ENCODE results near the gene MAST4. TPM values are rescaled to one million over a fixed set of nuclear protein-coding genes. Genes with fewer than 3 reads are reported as not detected.

Gene MAST4
- total RNA-seq, 1 donor = 12.7 TPM

GRCh38 chr5:66708368-66708767 is 112.2 kb downstream of the MAST4 start:
- no peak overlapping the region for H3K27ac ChIP-seq (ENCODE audit: low read depth, low read length)
- H4K20me1 ChIP-seq (ENCODE audit: insufficient read depth, low read length) = no peaks in the 10 kb centered on the region
- H3K4me1 ChIP-seq (ENCODE audit: insufficient read depth, low read length) = no peaks in the 10 kb centered on the region
- no peak overlapping the region for H2AFZ ChIP-seq (ENCODE audit: low read length)
- no peak overlapping the region for H3K4me3 ChIP-seq (ENCODE audit: insufficient read depth, low read length)
- peaks cover 5% of the 10 kb centered on the region for H3K27me3 ChIP-seq (ENCODE audit: insufficient read depth, low read length)
- H3K9me3 ChIP-seq (ENCODE audit: low read depth, low read length) = no peaks in the 10 kb centered on the region
- no peaks in the 10 kb centered on the region for H3K79me2 ChIP-seq (ENCODE audit: insufficient read depth, low read length)
- no peak for TF ChIP-seq CTCF (IDR thresholded peaks at IDR 0.05; ENCODE audit: extremely low read depth, low read depth, low read length)
- no peak overlapping the region for H3K4me2 ChIP-seq (ENCODE audit: insufficient read depth, low read length)
- H3K36me3 ChIP-seq (ENCODE audit: insufficient read depth, low read length) = no peaks in the 10 kb centered on the region
- no peak for DNase-seq (ENCODE audit: insufficient read length, low spot score, missing footprints)

- Histone ChIP-seq H3K79me2 (ENCODE audit: insufficient read depth, low read length) (no peaks in the 10 kb centered on the region), H3K4me1 (ENCODE audit: insufficient read depth, low read length) (no peaks in the 10 kb centered on the region), H3K9me3 (ENCODE audit: low read depth, low read length) (no peaks in the 10 kb centered on the region), H2AFZ (ENCODE audit: low read length) (no peak overlapping the region), H3K27me3 (ENCODE audit: insufficient read depth, low read length) (no peaks in the 10 kb centered on the region), H4K20me1 (ENCODE audit: insufficient read depth, low read length) (no peaks in the 10 kb centered on the region), H3K36me3 (ENCODE audit: insufficient read depth, low read length) (no peaks in the 10 kb centered on the region), H3K27ac (ENCODE audit: low read depth, low read length) (no peak overlapping the region), H3K4me3 (ENCODE audit: insufficient read depth, low read length) (no peak overlapping the region), H3K4me2 (ENCODE audit: insufficient read depth, low read length) (no peak overlapping the region)
- TF ChIP-seq CTCF (IDR thresholded peaks at IDR 0.05; ENCODE audit: extremely low read depth, low read depth, low read length) = no peak
- no peak for DNase-seq (ENCODE audit: insufficient read length, low spot score, missing footprints)
Measured at GRCh38 chr5:66710557-66711088, 114.4 kb downstream of the MAST4 start.

- DNase-seq (ENCODE audit: insufficient read length, low spot score, missing footprints) = no peak
- TF ChIP-seq CTCF (IDR thresholded peaks at IDR 0.05; ENCODE audit: extremely low read depth, low read depth, low read length) = no peak
Measured at GRCh38 chr5:66713998-66714397, 117.8 kb downstream of the MAST4 start.

GRCh38 chr5:66717455-66718373 is 121.5 kb downstream of the MAST4 start:
- peaks cover 6% of the 10 kb centered on the region for H3K27me3 ChIP-seq (ENCODE audit: insufficient read depth, low read length)
- no peak overlapping the region for H3K27ac ChIP-seq (ENCODE audit: low read depth, low read length)
- no peak overlapping the region for H3K4me2 ChIP-seq (ENCODE audit: insufficient read depth, low read length)
- no peaks in the 10 kb centered on the region for H4K20me1 ChIP-seq (ENCODE audit: insufficient read depth, low read length)
- no peak overlapping the region for H3K4me3 ChIP-seq (ENCODE audit: insufficient read depth, low read length)
- no peak overlapping the region for H2AFZ ChIP-seq (ENCODE audit: low read length)
- no peaks in the 10 kb centered on the region for H3K79me2 ChIP-seq (ENCODE audit: insufficient read depth, low read length)
- no peaks in the 10 kb centered on the region for H3K4me1 ChIP-seq (ENCODE audit: insufficient read depth, low read length)
- no peaks in the 10 kb centered on the region for H3K9me3 ChIP-seq (ENCODE audit: low read depth, low read length)
- peak; percentile 29 for DNase-seq (ENCODE audit: insufficient read length, low spot score, missing footprints)
- H3K36me3 ChIP-seq (ENCODE audit: insufficient read depth, low read length) = no peaks in the 10 kb centered on the region
- no peak for TF ChIP-seq CTCF (IDR thresholded peaks at IDR 0.05; ENCODE audit: extremely low read depth, low read depth, low read length)

More at GRCh38 chr5:66713998-66714397, 117.8 kb downstream of the MAST4 start:
- Histone ChIP-seq H3K79me2 (ENCODE audit: insufficient read depth, low read length) (no peaks in the 10 kb centered on the region), H3K27ac (ENCODE audit: low read depth, low read length) (no peak overlapping the region), H4K20me1 (ENCODE audit: insufficient read depth, low read length) (no peaks in the 10 kb centered on the region), H3K27me3 (ENCODE audit: insufficient read depth, low read length) (peaks cover 2% of the 10 kb centered on the region), H2AFZ (ENCODE audit: low read length) (no peak overlapping the region), H3K4me3 (ENCODE audit: insufficient read depth, low read length) (no peak overlapping the region), H3K4me1 (ENCODE audit: insufficient read depth, low read length) (no peaks in the 10 kb centered on the region), H3K9me3 (ENCODE audit: low read depth, low read length) (no peaks in the 10 kb centered on the region), H3K36me3 (ENCODE audit: insufficient read depth, low read length) (no peaks in the 10 kb centered on the region), H3K4me2 (ENCODE audit: insufficient read depth, low read length) (no peak overlapping the region)
